Measurements from ENCODE around the gene ZNF304. TPM values are rescaled to one million over a fixed set of nuclear protein-coding genes. Genes with fewer than 3 reads are reported as not detected.

Gene ZNF304
- polyA plus RNA-seq, 3 donors = 0.96 to 2.9 (median 1.0) TPM

- no peak for TF ChIP-seq CTCF (IDR thresholded peaks at IDR 0.05)
- peak overlapping the region; percentile 88 for H3K4me2 ChIP-seq (replicated peaks; ENCODE audit: extremely low read depth, low read length, poor library complexity, severe bottlenecking)
- WGBS (ENCODE audit: insufficient coverage) = 26% methylated on average over 7 of the region's 7 CpGs
- Mint-ChIP-seq H3K27me3 (ENCODE audit: low read depth in 3 of 3) (peaks cover 0 to 10% (median 0%) of the 10 kb centered on the region in 3 donors), H3K36me3 (peaks cover 44 to 52% of the 10 kb centered on the region in 2 donors), H3K27ac (peak overlapping the region in 6 of 7 donors; percentile 54 to 94 (median 91)), H3K4me3 (peak overlapping the region; percentile 95), H3K4me1 (peaks cover 29% of the 10 kb centered on the region), H3K9me3 (peaks cover 29 to 72% (median 64%) of the 10 kb centered on the region in 7 donors)
- peak overlapping the region in 1 of 2 donors; percentile 96 for H3K27ac ChIP-seq (ENCODE audit: low read depth in 1 of 2, low read length in 2 of 2)
- intact Hi-C loops (cut with micrococcal nuclease) = loop anchor here (1.0 to 10.0 kb wide), 3 partner anchors 37 to 107 kb away; partner anchors contain the start of genes ZNF460 (in 1 of the 2), ZNF548 (in 1 of the 2) and ZNF805 (in 1 of the 2)
- H3K9ac ChIP-seq (ENCODE audit: insufficient read depth, low read length, poor library complexity, severe bottlenecking) = peak overlapping the region; percentile 86
- H3K79me2 ChIP-seq (ENCODE audit: insufficient read depth, low read length) = peaks cover 16% of the 10 kb centered on the region
- no peak for DNase-seq
- peak overlapping the region; percentile 76 to 96 (median 81) for H3K4me3 ChIP-seq (replicated peaks in 1 of 3; ENCODE audit: low read depth in 2 of 3, low read length in 3 of 3)
- peaks cover 37 to 46% of the 10 kb centered on the region in 2 donors for H3K9me3 ChIP-seq (replicated peaks in 1 of 2; ENCODE audit: control insufficient read depth in 1 of 2, insufficient read depth in 1 of 2, low read length in 2 of 2)
- H4K20me1 ChIP-seq (ENCODE audit: insufficient read depth, low read length) = no peaks in the 10 kb centered on the region
- peaks cover 32 to 44% of the 10 kb centered on the region in 2 donors for H3K36me3 ChIP-seq (replicated peaks in 1 of 2; ENCODE audit: control insufficient read depth in 1 of 2, insufficient read depth in 2 of 2, low read length in 2 of 2)
- H3K4me1 ChIP-seq (ENCODE audit: control insufficient read depth in 1 of 2, insufficient read depth in 2 of 2, low read length in 2 of 2) = peaks cover 17 to 20% of the 10 kb centered on the region in 2 donors
- peak overlapping the region; percentile 99 for H2AFZ ChIP-seq (ENCODE audit: insufficient read depth, low read depth, low read length, poor library complexity, severe bottlenecking)
- H3K27me3 ChIP-seq (ENCODE audit: control insufficient read depth in 2 of 2, insufficient read depth in 2 of 2, low read length in 2 of 2) = no peaks in the 10 kb centered on the region
Measured at GRCh38 chr19:57351867-57352266, 796 bp downstream of the ZNF304 start.

GRCh38 chr19:57355916-57356315 is 4.8 kb downstream of the ZNF304 start:
- Histone ChIP-seq H3K9me3 (replicated peaks in 1 of 2; ENCODE audit: control insufficient read depth in 1 of 2, insufficient read depth in 1 of 2, low read length in 2 of 2) (peaks cover 73 to 80% of the 10 kb centered on the region in 2 donors), H3K4me1 (ENCODE audit: control insufficient read depth in 1 of 2, insufficient read depth in 2 of 2, low read length in 2 of 2) (peaks cover 12 to 15% of the 10 kb centered on the region in 2 donors), H3K9ac (ENCODE audit: insufficient read depth, low read length, poor library complexity, severe bottlenecking) (no peak overlapping the region), H3K27ac (ENCODE audit: low read depth in 1 of 2, low read length in 2 of 2) (no peak overlapping the region), H4K20me1 (ENCODE audit: insufficient read depth, low read length) (no peaks in the 10 kb centered on the region), H3K4me3 (replicated peaks in 1 of 3; ENCODE audit: low read depth in 2 of 3, low read length in 3 of 3) (no peak overlapping the region), H3K4me2 (replicated peaks; ENCODE audit: extremely low read depth, low read length, poor library complexity, severe bottlenecking) (no peak overlapping the region), H2AFZ (ENCODE audit: insufficient read depth, low read depth, low read length, poor library complexity, severe bottlenecking) (no peak overlapping the region), H3K36me3 (replicated peaks in 1 of 2; ENCODE audit: control insufficient read depth in 1 of 2, insufficient read depth in 2 of 2, low read length in 2 of 2) (peaks cover 36 to 66% of the 10 kb centered on the region in 2 donors), H3K27me3 (ENCODE audit: control insufficient read depth in 2 of 2, insufficient read depth in 2 of 2, low read length in 2 of 2) (no peaks in the 10 kb centered on the region), H3K79me2 (ENCODE audit: insufficient read depth, low read length) (peaks cover 16% of the 10 kb centered on the region)
- intact Hi-C loops (cut with micrococcal nuclease) = loop anchor here in 1 of 2 donors (10.0 kb wide), 1 partner anchor 111 kb away; the partner anchor contains the start of gene ZNF805
- peaks cover 58 to 71% of the 10 kb centered on the region in 2 donors for H3K36me3 Mint-ChIP-seq
- peaks cover 0 to 2% (median 0%) of the 10 kb centered on the region in 3 donors for H3K27me3 Mint-ChIP-seq (ENCODE audit: low read depth in 3 of 3)
- TF ChIP-seq CTCF (IDR thresholded peaks at IDR 0.05) = no peak
- peaks cover 38 to 94% (median 78%) of the 10 kb centered on the region in 7 donors for H3K9me3 Mint-ChIP-seq
- DNase-seq = no peak
- whole genome bisulfite sequencing (ENCODE audit: insufficient coverage) = 100% methylated on average over 2 of the region's 4 CpGs
- H3K27ac Mint-ChIP-seq = no peak overlapping the region
- no peak overlapping the region for H3K4me3 Mint-ChIP-seq
- H3K4me1 Mint-ChIP-seq = peaks cover 24% of the 10 kb centered on the region
